Urinary bladder (tissue), 4 donors: ENCODE results near the gene MCCC2. TPM values are rescaled to one million over a fixed set of nuclear protein-coding genes. Genes with fewer than 3 reads are reported as not detected.
"Not testable (repeated sequence)": the region's sequence is repeated elsewhere in the genome, so short reads cannot be mapped to it uniquely, and the experiment has no call there.

Experiments
- DNase-seq: peaks from one replicate; pipeline ENCODE4 v3.0.0-alpha.2; 2015; ENCODE audit errors: extremely low spot score
- H3K27ac ChIP-seq: one replicate; pipeline ENCODE4 v1.5.1; 2013; ENCODE audit warnings: low read depth, mild to moderate bottlenecking, moderate library complexity
- H3K36me3 ChIP-seq: one replicate; pipeline ENCODE4 v1.6.1; 2013; ENCODE audit warnings: mild to moderate bottlenecking, moderate library complexity; ENCODE audit not compliant: insufficient read depth
- H3K4me1 ChIP-seq: one replicate; pipeline ENCODE4 v1.6.1; 2013; ENCODE audit warnings: mild to moderate bottlenecking, moderate library complexity; ENCODE audit not compliant: insufficient read depth
- H3K4me3 ChIP-seq: one replicate; pipeline ENCODE4 v1.5.1; 2013; ENCODE audit warnings: low read depth, low read length
- WGBS: extraction: QIAGEN DNeasy Blood & Tissue Kit; methylation state at CpG from one replicate; pipeline ENCODE4 v1.1.7; 2013; 5-methylcytosine and 5-hydroxymethylcytosine counted together
- polyA plus RNA-seq: library from polyadenylated mRNA; stranded (reverse); fragments of 200-250 nt; gene quantifications from one replicate; pipeline ENCODE4 v1.2.3, GENCODE V29; 2013
- total RNA-seq: library from RNA; depleted of rRNA; stranded (reverse); fragments of >200 nt; gene quantifications from one replicate; pipeline ENCODE4 v1.2.3, GENCODE V29; 2014
- donor health status: healthy with polysubstance abuse.
- donor health status: healthy.

The MCCC2 gene
- total RNA-seq (50.9 TPM), polyA plus RNA-seq (22.6 TPM)

DNA sequence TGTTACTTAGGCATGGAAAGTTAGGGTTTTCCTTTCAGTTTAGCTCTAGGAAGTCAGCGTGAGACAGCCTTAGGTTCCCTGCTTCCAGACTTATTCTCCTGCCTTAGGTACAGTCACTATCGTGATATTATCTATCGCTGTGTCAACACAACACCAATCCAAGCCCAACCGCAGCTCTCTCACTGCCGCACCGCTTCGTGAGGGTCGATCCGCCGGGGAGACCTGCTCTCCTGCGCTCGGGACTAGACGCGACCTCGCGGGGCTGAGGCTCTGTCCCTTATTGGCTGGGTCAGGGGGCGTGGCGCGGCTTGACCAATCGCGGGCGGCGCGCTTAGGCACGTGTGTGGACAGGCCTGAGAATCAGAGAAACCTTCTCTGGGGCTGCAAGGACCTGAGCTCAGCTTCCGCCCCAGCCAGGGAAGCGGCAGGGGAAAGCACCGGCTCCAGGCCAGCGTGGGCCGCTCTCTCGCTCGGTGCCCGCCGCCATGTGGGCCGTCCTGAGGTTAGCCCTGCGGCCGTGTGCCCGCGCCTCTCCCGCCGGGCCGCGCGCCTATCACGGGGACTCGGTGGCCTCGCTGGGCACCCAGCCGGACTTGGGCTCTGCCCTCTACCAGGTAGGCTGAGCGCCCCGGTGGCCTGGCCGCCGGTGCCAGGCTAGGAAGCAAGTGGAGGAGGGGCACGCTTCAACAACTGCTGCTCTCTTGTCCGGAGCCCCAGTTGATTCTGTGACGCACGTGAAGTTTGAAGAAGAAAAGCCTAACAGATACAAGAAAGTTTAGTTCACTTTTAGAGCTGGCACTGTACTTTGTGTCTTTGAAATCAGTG is at the start of gene MCCC2:
TSS of gene MCCC2 (plus strand) at position 400 of the 825 bp plus-strand sequence. CDS start at position 486, 86 bp downstream.
- peak; percentile 90 for DNase-seq
- WGBS = under 1% methylated on average over 56 of the region's 56 CpGs
- no peaks in the 10 kb centered on the region for H3K36me3 ChIP-seq
- peaks cover 4% of the 10 kb centered on the region for H3K4me1 ChIP-seq
- H3K4me3 ChIP-seq = peak within 1 kb of the TSS; percentile 68
- peak within 1 kb of the TSS; percentile 68 for H3K27ac ChIP-seq

DNA sequence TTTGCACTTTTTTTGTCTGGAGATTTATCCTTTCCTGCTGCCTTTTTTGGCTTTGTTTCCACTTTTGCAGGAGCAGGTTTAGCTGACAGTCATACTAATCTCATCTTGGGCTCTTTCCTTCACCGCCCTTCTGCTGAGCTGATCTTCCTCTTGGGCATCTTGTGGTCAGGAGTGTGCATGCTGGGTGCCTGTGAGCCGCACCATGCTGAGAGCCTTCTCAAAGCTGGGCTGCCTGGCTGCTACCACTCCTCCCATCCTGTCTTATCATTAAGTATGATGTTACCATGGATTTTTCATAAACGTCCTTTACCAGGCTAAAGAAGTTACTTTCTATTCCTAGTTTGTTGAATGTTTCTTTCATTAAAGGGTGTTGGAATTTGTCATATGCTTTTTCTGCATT is 49.5 kb upstream of the MCCC2 start:
- no peak for DNase-seq
- 69% methylated on average over 3 of the region's 3 CpGs for WGBS
- no peak overlapping the region for H3K4me3 ChIP-seq
- peaks cover 3% of the 10 kb centered on the region for H3K36me3 ChIP-seq
- no peaks in the 10 kb centered on the region for H3K4me1 ChIP-seq
- no peak overlapping the region for H3K27ac ChIP-seq

DNA sequence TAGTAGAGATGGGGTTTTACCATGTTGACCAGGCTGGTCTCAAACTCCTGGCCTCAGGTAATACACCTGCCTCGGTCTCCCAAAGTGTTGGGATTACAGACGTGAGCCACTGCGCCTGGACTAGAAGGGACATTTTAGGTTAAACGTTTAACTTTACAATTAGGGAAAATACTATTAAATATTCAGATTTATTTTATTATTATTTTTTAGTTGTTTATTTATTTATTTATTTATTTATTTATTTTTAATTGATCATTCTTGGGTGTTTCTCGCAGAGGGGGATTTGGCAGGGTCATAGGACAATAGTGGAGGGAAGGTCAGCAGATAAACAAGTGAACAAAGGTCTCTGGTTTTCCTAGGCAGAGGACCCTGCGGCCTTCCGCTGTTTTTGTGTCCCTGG is 36.3 kb upstream of the MCCC2 start:
- H3K4me3 ChIP-seq, DNase-seq, H3K36me3 ChIP-seq, H3K27ac ChIP-seq, H3K4me1 ChIP-seq: not testable (repeated sequence)
- 98% methylated on average over 7 of the region's 7 CpGs for WGBS

DNA sequence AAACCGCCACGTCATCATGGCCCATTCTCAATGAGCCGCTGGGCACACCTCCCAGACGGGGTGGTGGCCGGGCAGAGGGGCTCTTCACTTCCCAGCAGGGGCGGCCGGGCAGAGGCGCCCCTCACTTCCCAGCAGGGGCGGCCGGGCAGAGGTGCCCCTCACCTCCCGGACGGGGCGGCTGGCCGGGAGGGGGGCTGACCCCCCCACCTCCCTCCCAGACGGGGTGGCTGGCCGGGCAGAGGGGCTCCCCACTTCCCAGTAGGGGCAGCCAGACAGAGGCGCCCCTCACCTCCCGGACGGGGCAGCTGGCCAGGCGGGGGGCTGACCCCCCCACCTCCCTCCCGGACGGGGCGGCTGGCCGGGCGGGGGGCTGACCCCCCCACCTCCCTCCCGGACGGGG is 35.6 kb upstream of the MCCC2 start:
- H3K4me1 ChIP-seq, H3K27ac ChIP-seq, DNase-seq, H3K4me3 ChIP-seq, H3K36me3 ChIP-seq: not testable (repeated sequence)
- WGBS = 98% methylated on average over 22 of the region's 27 CpGs

DNA sequence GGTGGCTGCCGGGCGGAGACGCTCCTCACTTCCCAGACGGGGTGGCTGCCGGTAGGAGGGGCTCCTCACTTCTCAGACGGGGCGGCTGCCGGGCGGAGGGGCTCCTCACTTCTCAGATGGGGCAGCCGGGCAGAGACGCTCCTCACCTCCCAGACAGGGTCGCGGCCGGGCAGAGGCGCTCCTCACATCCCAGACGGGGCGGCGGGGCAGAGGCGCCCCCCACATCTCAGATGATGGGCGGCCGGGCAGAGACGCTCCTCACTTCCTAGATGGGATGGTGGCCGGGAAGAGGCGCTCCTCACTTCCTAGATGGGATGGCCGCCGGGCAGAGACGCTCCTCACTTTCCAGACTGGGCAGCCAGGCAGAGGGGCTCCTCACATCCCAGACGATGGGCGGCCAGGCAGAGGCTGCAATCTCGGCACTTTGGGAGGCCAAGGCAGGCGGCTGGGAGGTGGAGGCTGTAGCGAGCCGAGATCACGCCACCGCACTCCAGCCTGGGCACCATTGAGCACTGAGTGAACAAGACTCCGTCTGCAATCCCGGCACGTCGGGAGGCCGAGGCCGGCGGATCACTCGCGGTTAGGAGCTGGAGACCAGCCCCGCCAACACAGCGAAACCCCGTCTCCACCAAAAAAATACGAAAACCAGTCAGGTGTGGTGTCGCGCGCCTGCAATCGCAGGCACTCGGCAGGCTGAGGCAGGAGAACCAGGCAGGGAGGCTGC is 35.0 kb upstream of the MCCC2 start:
- not testable (repeated sequence) for H3K36me3 ChIP-seq, H3K4me1 ChIP-seq, DNase-seq, H3K4me3 ChIP-seq, H3K27ac ChIP-seq
- 95% methylated on average over 50 of the region's 53 CpGs for WGBS

DNA sequence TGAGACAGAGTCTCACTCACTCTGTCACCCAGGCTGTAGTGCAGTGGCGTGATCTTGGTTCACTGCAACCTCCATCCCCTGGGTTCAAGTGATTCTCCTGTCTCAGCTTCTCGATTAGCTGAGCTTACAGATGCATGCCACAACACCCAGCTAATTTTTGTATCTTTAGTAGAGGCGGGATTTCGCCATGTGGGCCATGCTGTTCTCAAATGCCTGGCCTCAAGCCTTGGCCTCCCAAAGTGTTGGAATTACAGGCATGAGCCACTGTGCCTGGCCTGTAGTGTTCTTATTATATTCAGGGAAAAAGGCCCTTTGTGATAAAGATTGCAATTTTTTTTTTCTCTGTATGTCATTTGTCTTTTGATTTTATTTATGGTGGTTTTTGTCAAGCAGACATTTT is 24.0 kb upstream of the MCCC2 start:
- no peaks in the 10 kb centered on the region for H3K4me1 ChIP-seq
- peaks cover 5% of the 10 kb centered on the region for H3K36me3 ChIP-seq
- no peak overlapping the region for H3K27ac ChIP-seq
- H3K4me3 ChIP-seq = no peak overlapping the region
- WGBS = 98% methylated on average over 4 of the region's 4 CpGs
- no peak for DNase-seq

DNA sequence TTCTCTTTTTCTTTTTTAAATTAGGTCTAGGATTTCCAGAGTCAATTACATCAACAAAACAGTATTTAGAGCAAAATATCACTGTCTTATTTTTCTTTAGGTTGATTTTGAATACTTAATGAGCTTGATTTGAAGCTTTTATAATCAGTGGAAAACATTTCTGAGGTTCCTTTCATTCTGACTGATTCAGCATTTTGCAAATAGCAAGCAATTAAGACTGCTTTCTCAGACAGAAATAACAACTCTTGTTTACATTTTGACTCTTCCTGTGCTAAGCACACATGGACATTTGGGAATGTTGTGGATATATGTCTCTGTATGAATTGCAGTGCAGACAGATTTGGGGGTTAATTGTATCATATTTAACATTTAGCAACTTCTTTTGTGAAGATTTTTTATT is 22.2 kb upstream of the MCCC2 start:
- H3K4me3 ChIP-seq = no peak overlapping the region
- H3K4me1 ChIP-seq = no peaks in the 10 kb centered on the region
- no peak overlapping the region for H3K27ac ChIP-seq
- DNase-seq = no peak
- peaks cover 4% of the 10 kb centered on the region for H3K36me3 ChIP-seq

DNA sequence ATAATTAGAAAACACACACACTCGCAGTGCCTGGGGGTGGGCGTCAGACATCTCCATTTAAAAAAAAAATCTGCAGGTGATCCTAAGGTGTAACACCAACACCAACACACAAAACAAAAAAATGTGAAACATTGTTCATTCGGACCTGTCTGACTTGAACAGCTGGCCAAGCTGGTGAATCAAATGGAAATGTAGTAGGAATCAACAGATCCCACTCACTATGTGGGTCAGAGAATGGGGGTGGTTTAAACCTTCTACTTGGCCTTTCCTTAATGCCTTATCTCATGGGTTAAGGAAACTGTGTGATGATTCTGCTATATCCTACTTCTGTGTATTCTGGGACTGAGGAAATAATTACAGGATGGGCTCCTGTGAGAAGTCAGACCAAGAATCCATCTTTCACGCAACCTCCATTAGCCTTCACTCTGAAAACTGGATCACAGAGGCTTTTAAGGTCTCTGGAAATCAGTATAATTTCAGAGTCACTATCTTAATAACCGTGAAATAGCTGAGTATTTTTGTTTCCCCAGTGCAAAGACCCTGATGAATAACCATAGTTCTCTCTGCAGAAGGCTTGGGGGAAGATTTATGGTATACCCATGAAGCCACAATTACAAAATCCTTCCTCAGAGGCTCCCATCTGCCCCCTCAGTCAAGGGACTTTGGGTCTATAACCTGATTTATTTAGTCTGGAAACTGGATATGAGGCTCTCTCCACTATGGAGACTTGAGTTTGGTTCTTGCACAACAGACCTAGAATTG is 17.2 kb upstream of the MCCC2 start:
- no peak overlapping the region for H3K4me3 ChIP-seq
- H3K36me3 ChIP-seq = no peaks in the 10 kb centered on the region
- H3K27ac ChIP-seq = no peak overlapping the region
- no peaks in the 10 kb centered on the region for H3K4me1 ChIP-seq
- WGBS = 90% methylated on average over 5 of the region's 5 CpGs
- no peak for DNase-seq

DNA sequence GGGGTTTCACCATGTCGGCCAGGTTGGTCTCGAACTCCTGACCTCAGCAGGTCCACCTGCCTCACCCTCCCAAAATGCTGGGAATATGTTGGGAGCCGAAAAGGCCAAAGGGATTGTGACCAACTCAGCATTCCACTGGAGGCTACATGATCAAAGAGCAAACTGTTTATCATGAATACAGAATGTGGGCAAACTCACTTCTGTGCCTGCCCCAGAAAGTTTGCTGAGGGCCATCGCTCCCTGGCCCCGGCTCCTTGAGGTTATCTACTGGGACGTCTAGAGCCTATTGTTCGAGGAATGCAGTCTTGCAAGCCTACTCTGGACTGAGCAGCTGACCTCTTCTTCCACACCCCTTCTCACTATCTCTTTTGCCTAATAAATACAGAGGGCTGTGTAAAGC is 15.3 kb upstream of the MCCC2 start:
- H3K27ac ChIP-seq, DNase-seq, H3K36me3 ChIP-seq, H3K4me3 ChIP-seq, H3K4me1 ChIP-seq: not testable (repeated sequence)
- 90% methylated on average over 7 of the region's 7 CpGs for WGBS

DNA sequence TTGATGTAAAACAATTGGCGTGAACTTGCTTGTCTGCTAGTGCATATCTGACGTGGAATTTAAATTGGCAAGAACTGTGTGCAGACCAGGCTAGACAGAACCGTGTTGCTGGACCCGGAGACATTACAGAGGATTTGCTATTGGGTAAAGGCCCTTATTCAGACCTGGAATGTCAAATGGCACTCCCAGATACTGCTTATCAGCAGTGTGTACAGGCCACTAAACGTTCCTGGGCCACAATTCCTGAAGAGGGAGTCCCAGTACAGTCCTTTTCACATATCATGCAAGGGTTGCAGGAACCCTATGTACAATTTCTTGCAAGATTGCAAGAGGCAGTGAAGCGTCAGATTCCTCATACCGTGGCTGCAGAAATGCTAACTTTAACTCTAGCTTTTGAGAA is 13.5 kb upstream of the MCCC2 start:
- no peak overlapping the region for H3K27ac ChIP-seq
- H3K36me3 ChIP-seq = no peaks in the 10 kb centered on the region
- H3K4me3 ChIP-seq = no peak overlapping the region
- 71% methylated on average over 7 of the region's 7 CpGs for WGBS
- no peak for DNase-seq
- H3K4me1 ChIP-seq = no peaks in the 10 kb centered on the region

DNA sequence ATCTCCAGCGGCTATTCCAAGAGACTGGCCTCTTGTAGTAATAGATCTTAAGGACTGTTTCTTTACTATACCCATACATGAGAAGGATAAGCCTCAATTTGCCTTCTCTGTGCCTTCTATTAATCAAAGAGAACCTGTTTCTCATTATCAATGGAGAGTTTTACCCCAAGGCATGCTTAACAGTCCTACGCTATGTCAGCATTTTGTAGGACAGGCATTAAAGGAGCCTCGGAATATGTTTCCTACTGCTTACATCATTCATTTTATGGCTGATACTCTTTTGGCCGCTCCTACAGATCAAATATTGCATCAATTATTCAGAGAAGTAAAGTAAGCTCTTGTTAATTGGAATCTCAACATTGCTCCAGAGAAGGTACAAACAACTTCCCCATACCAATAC is 11.6 kb upstream of the MCCC2 start:
- H3K4me3 ChIP-seq, H3K4me1 ChIP-seq, H3K36me3 ChIP-seq, DNase-seq, H3K27ac ChIP-seq: not testable (repeated sequence)
- 91% methylated on average over 4 of the region's 4 CpGs for WGBS

DNA sequence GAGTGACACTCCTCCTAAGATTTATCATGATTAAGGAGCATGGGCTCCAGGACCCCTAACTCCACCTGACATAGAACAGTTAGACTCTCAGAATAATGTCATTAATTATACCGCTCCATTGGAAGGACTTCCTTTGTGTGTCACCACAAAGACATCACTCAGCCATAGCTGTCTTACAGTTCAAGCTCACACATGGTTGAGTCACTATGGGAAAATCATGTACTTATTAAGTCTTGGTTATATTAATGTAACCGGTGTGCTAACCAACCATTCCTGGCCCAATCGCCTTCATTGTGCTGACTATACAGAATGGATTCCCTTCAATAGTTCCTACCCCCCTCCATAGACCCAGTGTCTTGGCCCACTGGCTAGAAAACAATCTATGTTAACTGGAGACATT is 10.9 kb upstream of the MCCC2 start:
- no peaks in the 10 kb centered on the region for H3K4me1 ChIP-seq
- DNase-seq = no peak
- no peak overlapping the region for H3K27ac ChIP-seq
- H3K36me3 ChIP-seq = no peaks in the 10 kb centered on the region
- WGBS = 98% methylated on average over 3 of the region's 3 CpGs
- no peak overlapping the region for H3K4me3 ChIP-seq

DNA sequence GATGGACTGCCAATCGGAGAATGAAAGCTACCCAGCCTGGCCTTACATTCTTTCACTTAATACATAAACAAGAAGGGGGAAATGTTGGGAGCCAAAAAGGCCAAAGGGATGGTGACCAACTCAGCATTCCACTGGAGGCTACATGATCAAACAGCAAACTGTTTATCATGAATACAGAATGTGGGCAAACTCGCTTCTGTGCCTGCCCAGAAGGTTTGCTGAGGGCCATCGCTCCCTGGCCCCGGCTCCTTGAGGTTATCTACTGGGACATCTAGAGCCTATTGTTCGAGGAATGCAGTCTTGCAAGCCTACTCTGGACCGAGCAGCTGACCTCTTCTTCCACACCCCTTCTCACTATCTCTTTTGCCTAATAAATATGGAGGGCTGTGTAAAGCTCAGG is 9.3 kb upstream of the MCCC2 start:
- H3K4me3 ChIP-seq, H3K36me3 ChIP-seq, H3K4me1 ChIP-seq, DNase-seq, H3K27ac ChIP-seq: not testable (repeated sequence)
- WGBS = 87% methylated on average over 6 of the region's 6 CpGs
